IMR-90 (cell line): Measurements from ENCODE around the gene CHD9. TPM values are rescaled to one million over a fixed set of nuclear protein-coding genes. Genes with fewer than 3 reads are reported as not detected.

Experiments
- ATAC-seq: fragments of 200-7000 bp; cut with Tn5 transposase; 2 replicates; pipeline ENCODE4 v1.9.1; 2020; ENCODE audit warnings: low read depth, mild to moderate bottlenecking, moderate library complexity
- BruUV-seq: library from RNA; stranded (reverse); fragments of 400-500 nt; replicated peaks from 2 replicates; lab custom pipeline; 2021; lab: Mats Ljungman, UMichigan
- CTCF ChIA-PET: fragments of 300-600 bp; formaldehyde crosslinking; extraction: SDS; loops from one replicate; lab custom pipeline; 2021; ENCODE audit warnings: antibody characterized with exemption; lab: Yijun Ruan, JAX
- POLR2A ChIA-PET: fragments of 300-600 bp; sonication (Branson Sonifier 250); formaldehyde crosslinking; loops from one replicate; lab custom pipeline; 2022; ENCODE audit warnings: antibody characterized with exemption; ENCODE audit not compliant: unreplicated experiment; lab: Charles Lee
- DNase-seq: peaks from one replicate; pipeline ENCODE4 v3.0.0; 2013
- H2AFZ ChIP-seq: replicated peaks from 2 replicates; pipeline ENCODE3; 2013; ENCODE audit warnings: low read length, mild to moderate bottlenecking; ENCODE audit not compliant: poor library complexity
- H2AK5ac ChIP-seq: 2 replicates; pipeline ENCODE4 v1.6.1; 2013; ENCODE audit warnings: low read depth, low read length, inconsistent platforms
- H2AK9ac ChIP-seq: replicated peaks from 2 replicates; pipeline ENCODE3; 2013; ENCODE audit warnings: mild to moderate bottlenecking, low read depth, low read length, moderate library complexity; ENCODE audit not compliant: poor library complexity
- H2BK120ac ChIP-seq: 2 replicates; pipeline ENCODE4 v1.6.1; 2013; ENCODE audit warnings: low read depth, low read length, inconsistent platforms
- H2BK15ac ChIP-seq: 3 replicates; pipeline ENCODE4 v1.6.1; 2013; ENCODE audit warnings: low read depth, low read length, inconsistent platforms
- H2BK20ac ChIP-seq: 2 replicates; pipeline ENCODE4 v1.6.1; 2013; ENCODE audit warnings: low read depth, mild to moderate bottlenecking, inconsistent platforms, low read length, moderate library complexity
- H2BK5ac ChIP-seq: 2 replicates; pipeline ENCODE4 v1.6.1; 2013; ENCODE audit warnings: mild to moderate bottlenecking, low read depth, low read length, inconsistent platforms; ENCODE audit not compliant: poor library complexity, severe bottlenecking
- H3K14ac ChIP-seq: replicated peaks from 2 replicates; pipeline ENCODE4 v1.6.1; 2013; ENCODE audit warnings: low read depth, low read length, inconsistent platforms
- H3K18ac ChIP-seq: 2 replicates; pipeline ENCODE4 v1.6.1; 2013; ENCODE audit warnings: low read depth, low read length, control low read depth
- H3K23ac ChIP-seq: 2 replicates; pipeline ENCODE4 v1.6.1; 2013; ENCODE audit warnings: low read depth, low read length, inconsistent platforms
- H3K27ac ChIP-seq: 2 replicates; pipeline ENCODE4 v1.5.1; 2013; ENCODE audit warnings: mild to moderate bottlenecking, control low read depth, low read length; ENCODE audit not compliant: insufficient read depth
- H3K27me3 ChIP-seq: 2 replicates; pipeline ENCODE4 v1.6.1; 2013; ENCODE audit warnings: low read length; ENCODE audit not compliant: control insufficient read depth, insufficient read depth
- H3K36me3 ChIP-seq: 2 replicates; pipeline ENCODE4 v1.6.1; 2013; ENCODE audit warnings: low read length, mixed read lengths; ENCODE audit not compliant: control insufficient read depth, insufficient read depth
- H3K4ac ChIP-seq: 2 replicates; pipeline ENCODE4 v1.6.1; 2013; ENCODE audit warnings: low read depth, low read length, inconsistent platforms
- H3K4me1 ChIP-seq: 2 replicates; pipeline ENCODE4 v1.6.1; 2013; ENCODE audit warnings: low read length, mixed read lengths; ENCODE audit not compliant: control insufficient read depth, insufficient read depth
- H3K4me2 ChIP-seq: 2 replicates; pipeline ENCODE4 v1.6.1; 2013; ENCODE audit warnings: low read depth, mild to moderate bottlenecking, control low read depth, low read length, moderate library complexity
- H3K4me3 ChIP-seq: 2 replicates; pipeline ENCODE4 v1.5.1; 2013; ENCODE audit warnings: low read depth, mild to moderate bottlenecking, control low read depth, low read length, moderate library complexity; ENCODE audit not compliant: insufficient read depth
- H3K56ac ChIP-seq: 2 replicates; pipeline ENCODE4 v1.6.1; 2013; ENCODE audit warnings: low read length, inconsistent platforms; ENCODE audit not compliant: insufficient read depth; ENCODE audit errors: extremely low read depth
- H3K79me1 ChIP-seq, 2 experiments: 2 replicates each; pipeline ENCODE4 v1.6.1; 2013; ENCODE audit warnings: low read length in 2 of 2, inconsistent platforms in 1 of 2, low read depth in 1 of 2
- H3K9ac ChIP-seq: 2 replicates; pipeline ENCODE4 v1.6.1; 2013; ENCODE audit warnings: low read depth, low read length, control low read depth
- H3K9me1 ChIP-seq: 2 replicates; pipeline ENCODE4 v1.6.1; 2013; ENCODE audit warnings: low read length, inconsistent platforms; ENCODE audit not compliant: insufficient read depth
- H3K9me3 ChIP-seq: 2 replicates; pipeline ENCODE4 v1.6.1; 2013; ENCODE audit warnings: low read length; ENCODE audit not compliant: control insufficient read depth, insufficient read depth
- H4K20me1 ChIP-seq: 2 replicates; pipeline ENCODE4 v1.6.1; 2013; ENCODE audit warnings: low read length, inconsistent platforms; ENCODE audit not compliant: insufficient read depth
- H4K5ac ChIP-seq: 2 replicates; pipeline ENCODE4 v1.6.1; 2013; ENCODE audit warnings: mild to moderate bottlenecking, low read depth, low read length, control low read depth
- H4K8ac ChIP-seq, 2 experiments: 2 replicates each; pipeline ENCODE4 v1.6.1; 2013; ENCODE audit warnings: low read depth in 2 of 2, low read length in 2 of 2, control low read depth in 1 of 2, inconsistent platforms in 1 of 2
- H4K91ac ChIP-seq: 2 replicates; pipeline ENCODE4 v1.6.1; 2013; ENCODE audit warnings: low read depth, low read length, inconsistent platforms; ENCODE audit not compliant: insufficient read depth
- BHLHE40 ChIP-seq: fragments of 150-350 bp; IDR thresholded peaks from 2 replicates; pipeline ENCODE4 v1.6.1; 2016; ENCODE audit warnings: mild to moderate bottlenecking, low read depth, low read length
- ELK1 ChIP-seq: fragments of 150-350 bp; IDR thresholded peaks from 2 replicates; pipeline ENCODE4 v1.6.1; 2016; ENCODE audit warnings: low read depth, mild to moderate bottlenecking, low read length, moderate library complexity, borderline replicate concordance
- FOS ChIP-seq: fragments of 150-350 bp; IDR thresholded peaks from 2 replicates; pipeline ENCODE4 v1.6.1; 2016; ENCODE audit warnings: low read depth, low read length
- MAZ ChIP-seq: IDR thresholded peaks from 2 replicates; pipeline ENCODE4 v1.6.1; 2012; ENCODE audit warnings: low read depth, mild to moderate bottlenecking, low read length, improper control_type of control experiment, moderate library complexity, borderline replicate concordance
- RAD21 ChIP-seq: IDR thresholded peaks from 2 replicates; pipeline ENCODE4 v1.6.1; 2012; ENCODE audit warnings: low read length, improper control_type of control experiment
- RFX5 ChIP-seq: IDR thresholded peaks from 2 replicates; pipeline ENCODE4 v1.8.0; 2012; ENCODE audit warnings: low read depth, mild to moderate bottlenecking, low read length, moderate library complexity
- WGBS, 2 experiments: methylation state at CpG; one replicate each; pipeline versions ENCODE4 v1.1.5 to v1.1.7; 2013; ENCODE audit warnings: missing lambda C conversion rate in 2 of 2; ENCODE audit not compliant: insufficient read length in 1 of 2; ENCODE audit errors: extremely low coverage in 2 of 2; 5-methylcytosine and 5-hydroxymethylcytosine counted together
- dilution Hi-C: fragments of 300-500 bp; cut with HindIII; formaldehyde crosslinking; loops from one replicate; pipeline ENCODE4 v1.14.3; 2018; ENCODE audit warnings: low sequenced_read_pairs; ENCODE audit not compliant: unreplicated experiment
- in situ Hi-C: fragments of 300-500 bp; cut with MboI; formaldehyde crosslinking; loops from 3 replicates; pipeline ENCODE4 v1.14.3; 2019; ENCODE audit warnings: low sequenced_read_pairs, inconsistent platforms, mixed read lengths
- intact Hi-C: fragments of 100-400 bp; cut with micrococcal nuclease; formaldehyde crosslinking; loops from 2 replicates; pipeline ENCODE4 v1.10.0; 2022
- polyA plus RNA-seq, 3 experiments: library from polyadenylated mRNA; depleted of rRNA; stranded (reverse); fragments of >200 nt; gene quantifications; 2 replicates each; pipeline ENCODE4 v1.2.3, GENCODE V29; 2012; ENCODE audit warnings: low replicate concordance in 1 of 3
- total RNA-seq: library from RNA; depleted of rRNA; stranded (reverse); fragments of >200 nt; gene quantifications from 2 replicates; pipeline ENCODE4 v1.2.3, GENCODE V29; 2012

CHD9 gene
- total and polyA plus RNA-seq, 2 of the 4 experiments (the other 2 are of a cell fraction) = 9.1 to 48.8 TPM

- Histone ChIP-seq H3K9me3 (no peaks in the 10 kb centered on the region), H4K8ac (peak overlapping the region in 1 of 2 experiments; percentile 62; a peak in 2 of 4 replicates), H2AFZ (peak overlapping the region; percentile 76), H2AK9ac (peak overlapping the region; percentile 68), H4K91ac (no peak overlapping the region), H3K36me3 (peaks cover 3% of the 10 kb centered on the region), H3K56ac (no peak overlapping the region), H3K27me3 (peaks cover 4% of the 10 kb centered on the region; the same call in 1 of the 2 replicates), H3K9ac (no peak overlapping the region; the same call in 1 of the 2 replicates), H3K9me1 (no peaks in the 10 kb centered on the region), H3K23ac (no peak overlapping the region), H2BK120ac (no peak overlapping the region), H2AK5ac (no peak overlapping the region), H3K4me1 (peaks cover 12% of the 10 kb centered on the region), H4K5ac (peak overlapping the region; percentile 65; the same call in 1 of the 2 replicates), H3K4me2 (no peak overlapping the region), H2BK5ac (no peak overlapping the region), H3K4me3 (no peak overlapping the region), H3K18ac (peak overlapping the region; percentile 5; the same call in 1 of the 2 replicates), H3K4ac (no peak overlapping the region), H3K27ac (peak overlapping the region; percentile 17; the same call in 1 of the 2 replicates), H4K20me1 (no peaks in the 10 kb centered on the region), H3K14ac (no peak overlapping the region), H2BK20ac (no peak overlapping the region), H3K79me1 (no peaks in the 10 kb centered on the region), H2BK15ac (no peak overlapping the region)
- POLR2A ChIA-PET = no interaction called here
- no TSS peak for BruUV-seq
- DNase-seq = peak; percentile 5
- dilution Hi-C loops (no loop called here), in situ Hi-C loops (no loop called here), intact Hi-C loops (no loop called here)
- WGBS, 2 experiments = no CpG with 5 or more reads among the region's 4 CpGs
- peak; percentile 69 for ATAC-seq
- CTCF ChIA-PET = interaction anchor here (0.6 to 0.9 kb wide), 3 partner anchors 17 to 57 kb away, joined by 3 read pairs; no protein-coding TSS in a partner anchor
- TF ChIP-seq MAZ = no peak
- TF ChIP-seq FOS = no peak
- TF ChIP-seq BHLHE40 = no peak
- no peak for TF ChIP-seq RFX5
- no peak for TF ChIP-seq RAD21
- no peak for TF ChIP-seq ELK1
Observed at GRCh38 chr16:53041320-53042051, 13.3 kb upstream of the CHD9 start.
